GM12874 (cell line): ENCODE measurements around the gene GP1BB.

Source experiments
- CTCF ChIP-seq: IDR thresholded peaks from 2 replicates; pipeline ENCODE4 v1.5.1; 2011; ENCODE audit warnings: low read depth, mild to moderate bottlenecking, control low read depth, low read length, moderate library complexity; ENCODE audit not compliant: insufficient read depth

The GP1BB gene

GRCh38 chr22:19680287-19680881 lies 43.0 kb upstream of the GP1BB start:
- TF ChIP-seq CTCF: no peak

GRCh38 chr22:19680911-19681862 lies 42.2 kb upstream of the GP1BB start:
- no peak for TF ChIP-seq CTCF

GRCh38 chr22:19681863-19682245 lies 41.5 kb upstream of the GP1BB start:
- no peak for TF ChIP-seq CTCF

DNA sequence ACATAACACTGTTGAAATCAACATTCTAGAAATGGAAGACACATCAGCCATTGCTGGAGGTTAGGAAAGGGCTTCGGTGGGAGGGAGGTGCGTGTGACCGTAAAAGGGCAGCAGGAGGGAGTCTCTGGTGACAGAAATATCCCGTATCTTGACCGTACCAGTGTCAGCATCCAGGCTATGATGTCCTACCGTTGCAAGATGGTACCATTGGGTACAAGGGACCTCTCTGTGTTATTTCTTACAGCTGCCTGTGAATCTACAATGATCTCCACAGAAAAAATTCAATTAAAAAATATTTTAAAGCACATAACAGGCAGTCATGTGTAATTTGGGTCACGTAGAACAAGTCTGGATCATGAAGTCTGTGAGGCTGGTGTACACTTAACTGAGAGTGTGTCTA lies 36.4 kb upstream of the GP1BB start:
- no peak for TF ChIP-seq CTCF

DNA sequence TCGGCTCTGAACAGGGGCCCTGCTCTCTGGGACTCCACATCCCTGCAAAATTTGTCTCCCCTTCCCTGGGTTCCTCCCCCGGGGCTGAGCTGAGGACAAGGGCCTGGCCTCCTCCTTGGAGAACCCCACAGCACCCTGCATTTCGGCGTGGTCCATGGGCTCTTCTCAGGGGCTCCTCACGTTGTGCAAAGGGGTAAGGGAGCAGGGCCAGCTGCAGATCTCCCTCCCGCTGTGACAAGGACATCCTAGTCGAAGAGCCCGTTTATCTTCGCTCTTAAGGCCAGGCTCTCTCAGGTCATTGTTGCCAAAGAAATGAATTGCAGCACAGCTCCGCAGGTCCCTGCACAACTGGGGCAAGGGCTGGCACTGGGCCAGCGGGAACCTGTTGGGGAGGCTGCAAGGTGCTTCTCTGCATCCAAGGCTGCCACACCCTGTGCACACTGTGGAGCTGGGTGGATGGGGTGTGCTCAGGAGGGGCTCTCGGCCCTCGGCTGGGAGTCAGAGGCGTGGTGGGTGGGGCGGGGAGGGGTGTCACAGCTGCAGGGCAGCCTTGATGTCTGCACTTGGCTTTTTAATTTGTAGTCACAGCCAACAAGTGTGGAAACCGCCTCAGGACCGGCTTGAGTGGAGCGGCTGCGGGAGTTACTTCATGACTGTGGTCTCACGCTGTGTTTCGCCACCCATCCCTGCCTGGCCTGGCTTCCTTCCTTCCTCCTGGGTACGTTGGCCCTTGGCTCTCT lies 35.6 kb upstream of the GP1BB start:
- no peak for TF ChIP-seq CTCF

DNA sequence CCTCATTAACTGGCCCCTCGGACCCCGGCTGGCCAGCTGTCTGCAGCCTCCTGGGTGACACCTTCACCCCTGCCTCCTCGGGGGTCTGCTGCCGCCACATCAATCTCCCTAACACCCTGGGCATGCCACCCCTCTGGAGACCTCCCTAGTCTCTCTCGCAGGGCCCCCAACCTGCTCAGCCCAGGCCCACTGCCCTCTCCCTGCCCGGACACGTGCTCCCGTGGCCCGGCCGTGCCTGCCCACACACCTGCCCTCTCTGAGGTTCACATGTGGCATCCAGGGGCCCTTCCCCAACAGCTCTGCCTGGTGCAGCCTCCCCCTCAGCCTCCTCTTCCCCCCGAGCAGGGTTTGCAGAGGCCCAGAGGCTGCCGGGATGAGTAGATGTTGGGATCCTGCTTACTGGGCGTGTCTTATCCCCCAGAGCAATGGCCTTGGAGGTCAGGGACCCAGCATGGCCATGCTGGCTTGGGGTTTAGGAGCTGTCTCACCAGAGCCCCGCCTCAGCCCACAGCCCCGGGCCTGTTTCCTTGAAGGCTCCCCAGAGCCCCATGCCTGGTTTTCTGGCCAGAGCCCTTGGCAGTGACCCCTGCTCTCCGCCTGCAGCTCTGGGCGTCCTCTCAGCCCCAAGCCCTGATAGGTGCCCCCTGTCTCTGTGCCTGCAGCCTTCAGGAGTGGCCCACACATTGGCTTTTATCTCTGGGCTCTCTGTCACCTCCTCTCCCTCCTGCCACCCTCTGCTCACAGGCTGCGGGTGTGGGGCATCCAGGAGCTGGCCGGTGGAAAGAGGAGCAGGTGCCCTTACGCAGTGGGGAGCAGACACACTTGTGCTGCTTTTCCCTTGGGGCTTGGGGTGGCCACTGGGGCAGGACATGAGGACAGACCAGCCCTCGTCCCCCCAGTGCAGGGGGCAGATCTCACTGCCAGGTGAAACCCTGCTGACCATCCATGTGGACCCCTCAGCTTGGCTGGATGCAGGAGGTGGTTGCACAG lies 34.7 kb upstream of the GP1BB start:
- no peak for TF ChIP-seq CTCF
